GM18502 (cell line): ENCODE measurements around the gene NTN5.
"Not testable (repeated sequence)": the region's sequence is repeated elsewhere in the genome, so short reads cannot be mapped to it uniquely, and the experiment has no call there.

Source experiments
- ATAC-seq: cut with Tn5 transposase; IDR thresholded peaks from one replicate; pipeline ENCODE4 v1.9.1; 2021; ENCODE audit warnings: mild to moderate bottlenecking; ENCODE audit not compliant: unreplicated experiment, poor library complexity

Gene NTN5

DNA sequence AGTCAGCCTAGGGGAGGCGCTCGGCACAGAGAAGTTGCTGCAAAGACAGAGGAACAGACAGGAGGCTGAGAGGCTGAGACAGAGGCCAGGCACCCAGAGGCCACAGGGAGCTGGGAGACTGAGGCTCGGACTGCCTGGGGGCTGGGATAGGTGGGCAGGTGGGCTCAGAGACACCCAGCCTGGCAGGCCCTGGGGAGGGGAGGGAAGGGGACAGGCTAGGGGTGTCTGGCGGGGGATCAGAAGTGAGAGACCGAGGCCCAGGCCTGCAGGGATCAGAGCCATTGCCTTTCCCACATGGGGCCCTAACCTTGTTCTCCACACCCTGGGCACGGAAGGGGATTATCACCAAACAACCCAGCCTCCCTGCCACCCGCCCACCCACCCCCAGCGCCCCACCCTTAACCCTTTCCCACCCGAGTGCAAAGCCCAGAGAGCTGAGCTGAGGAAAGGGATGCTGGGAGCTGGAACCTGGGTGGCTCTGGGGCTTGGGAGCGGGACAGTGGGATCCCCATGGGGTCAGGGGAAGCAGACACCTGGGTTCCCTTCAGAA lies 1.3 kb downstream of the NTN5 start:
- no peak for ATAC-seq

- ATAC-seq: no peak
Observed at GRCh38 chr19:48670699-48671445, 1.9 kb downstream of the NTN5 start.

- ATAC-seq: no peak
Observed at GRCh38 chr19:48669903-48670668, 2.7 kb downstream of the NTN5 start.

DNA sequence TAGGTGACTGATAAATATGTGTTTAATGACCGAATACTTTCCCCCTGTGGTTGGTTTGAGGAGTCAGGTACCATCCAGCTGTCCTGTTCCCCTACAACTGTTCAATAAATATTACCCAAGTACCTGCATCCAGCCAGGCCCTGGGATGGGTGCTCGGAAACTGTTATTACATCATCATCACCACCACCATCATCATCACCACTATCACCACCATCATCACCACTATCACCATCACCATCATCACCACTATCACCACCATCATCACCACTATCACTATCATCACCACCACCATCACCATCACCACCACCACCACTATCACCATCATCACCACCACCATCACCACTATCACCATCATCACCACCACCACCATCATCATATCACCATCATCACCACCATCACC lies 4.1 kb downstream of the NTN5 start:
- ATAC-seq: no peak

- no peak for ATAC-seq
Observed at GRCh38 chr19:48668332-48668731, 4.5 kb downstream of the NTN5 start.

DNA sequence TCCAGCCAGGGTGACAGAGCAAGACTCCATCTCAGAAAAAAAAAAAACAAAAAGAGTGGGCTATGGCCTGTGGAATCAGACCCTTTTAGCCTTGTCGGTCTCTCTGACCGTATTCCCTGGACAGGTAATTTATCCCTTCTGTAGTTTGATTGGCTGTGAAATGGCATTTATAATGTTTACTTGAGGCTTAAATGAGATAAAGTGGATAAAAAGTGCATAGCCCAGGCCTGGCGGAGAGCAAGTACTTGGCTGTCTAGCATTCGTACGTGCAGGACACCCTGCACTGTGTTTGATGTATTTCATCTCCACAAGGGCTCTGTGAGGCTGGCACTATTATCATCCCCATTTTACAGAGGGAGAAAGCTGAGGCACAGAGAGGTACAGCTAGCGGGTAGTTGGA lies 7.0 kb downstream of the NTN5 start:
- ATAC-seq: no peak

DNA sequence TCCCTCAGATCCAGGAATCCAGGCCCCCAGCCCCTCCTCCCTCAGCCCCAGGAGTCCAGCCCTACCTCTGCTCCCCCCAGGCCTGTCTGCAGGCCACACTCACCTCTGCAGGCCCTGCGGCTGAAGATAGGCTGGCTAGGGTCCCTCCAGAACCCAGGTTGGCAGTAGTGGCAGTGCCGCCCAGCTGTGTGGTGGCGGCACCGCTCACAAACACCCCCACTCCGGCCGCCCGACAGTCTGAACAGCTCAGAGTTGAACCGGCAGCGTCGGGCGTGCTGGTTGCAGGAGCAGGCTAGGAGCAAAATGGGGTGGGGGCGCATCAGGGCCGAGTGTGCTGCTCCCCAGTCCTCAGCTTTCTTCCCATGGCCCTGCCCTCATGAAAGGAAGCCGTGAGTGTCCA lies 8.3 kb downstream of the NTN5 start:
- ATAC-seq: no peak

GRCh38 chr19:48663667-48664066 lies 9.2 kb downstream of the NTN5 start:
- no peak for ATAC-seq

DNA sequence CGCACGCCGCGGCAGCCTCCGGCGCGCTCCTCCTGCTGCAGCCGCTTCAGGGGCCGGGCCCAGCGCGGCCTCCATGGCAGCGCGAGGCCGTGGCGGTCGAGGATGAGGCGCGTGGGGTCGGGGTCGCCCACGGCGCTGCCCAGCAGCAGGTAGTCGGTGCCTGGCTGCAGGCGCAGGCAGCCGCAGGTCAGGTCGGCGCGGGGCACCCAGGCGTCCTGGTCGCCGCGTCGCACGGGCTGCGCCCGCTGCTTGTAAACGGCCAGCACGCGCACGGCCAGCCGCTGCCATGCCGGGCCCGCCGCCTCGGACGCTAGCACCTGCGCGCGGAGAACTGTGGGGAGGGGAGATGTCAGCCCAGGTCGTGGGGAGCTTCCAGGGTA lies 11.1 kb downstream of the NTN5 start:
- ATAC-seq: no peak

DNA sequence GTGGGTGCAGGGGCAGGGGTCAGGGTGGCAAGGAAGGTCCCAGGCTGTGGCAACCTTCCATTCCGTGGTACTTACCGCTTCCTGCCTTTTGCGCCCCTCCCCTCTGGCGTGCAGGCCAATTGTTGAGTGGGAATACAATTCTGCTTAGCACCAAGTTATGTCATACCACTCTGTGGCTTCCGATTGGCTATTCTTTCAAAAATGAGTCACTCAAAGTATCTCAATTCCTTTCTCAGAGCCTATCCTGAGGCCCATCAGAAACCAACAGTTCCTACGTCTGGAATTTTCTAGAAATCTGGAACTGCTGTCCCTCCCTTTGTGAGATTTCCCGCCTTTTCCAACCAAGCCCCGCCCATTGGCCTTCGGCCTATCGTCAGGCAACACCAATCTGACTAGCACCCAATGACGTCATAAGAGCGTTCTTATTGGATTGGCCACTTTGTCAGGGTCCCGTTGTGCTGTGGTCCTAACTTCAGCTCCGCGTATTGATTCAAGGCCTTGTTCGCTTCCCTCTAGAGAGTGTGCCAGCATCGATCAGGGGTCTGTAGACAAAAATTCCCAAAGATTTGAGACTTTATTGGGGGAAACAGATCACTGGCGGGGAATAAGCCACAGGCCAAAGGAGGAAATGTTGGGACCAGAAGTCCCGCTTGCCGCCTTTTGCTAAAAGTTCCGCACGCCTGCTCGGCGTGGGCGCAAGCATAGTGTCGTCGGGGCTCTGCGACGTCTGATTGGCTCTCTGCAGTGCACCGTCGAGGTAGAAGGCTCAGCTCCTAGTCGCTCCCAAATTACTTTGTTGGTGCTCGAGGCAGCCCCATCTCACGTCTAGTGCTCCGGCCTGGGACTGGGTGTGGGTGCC lies 11.7 kb downstream of the NTN5 start:
- peak; percentile 86 for ATAC-seq

DNA sequence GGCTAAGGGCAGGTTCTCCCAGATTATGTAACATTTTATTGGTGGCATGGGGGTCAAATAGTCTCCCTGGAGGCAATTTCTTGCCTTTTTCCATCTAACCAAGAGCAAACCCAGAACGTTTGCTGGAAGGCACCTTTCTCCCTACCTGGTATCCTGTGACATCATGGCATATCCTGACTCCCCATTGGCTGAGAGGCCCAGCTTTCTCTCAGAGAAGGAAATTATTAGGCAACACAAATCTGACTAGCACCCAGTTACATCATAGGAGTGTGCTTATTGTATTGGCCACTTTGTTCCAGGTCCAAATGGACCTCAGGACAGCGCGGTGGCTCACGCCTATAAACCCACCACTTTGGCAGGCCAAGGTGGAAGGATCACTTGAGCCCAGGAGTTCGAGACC lies 13.0 kb downstream of the NTN5 start:
- ATAC-seq: no peak

GRCh38 chr19:48658483-48658882 lies 14.3 kb downstream of the NTN5 start:
- ATAC-seq: no peak

GRCh38 chr19:48657828-48658227 lies 15.0 kb downstream of the NTN5 start:
- not testable (repeated sequence) for ATAC-seq

GRCh38 chr19:48656840-48657474 lies 15.9 kb downstream of the NTN5 start:
- no peak for ATAC-seq

- ATAC-seq: no peak
Observed at GRCh38 chr19:48654299-48655059, 18.3 kb downstream of the NTN5 start.

DNA sequence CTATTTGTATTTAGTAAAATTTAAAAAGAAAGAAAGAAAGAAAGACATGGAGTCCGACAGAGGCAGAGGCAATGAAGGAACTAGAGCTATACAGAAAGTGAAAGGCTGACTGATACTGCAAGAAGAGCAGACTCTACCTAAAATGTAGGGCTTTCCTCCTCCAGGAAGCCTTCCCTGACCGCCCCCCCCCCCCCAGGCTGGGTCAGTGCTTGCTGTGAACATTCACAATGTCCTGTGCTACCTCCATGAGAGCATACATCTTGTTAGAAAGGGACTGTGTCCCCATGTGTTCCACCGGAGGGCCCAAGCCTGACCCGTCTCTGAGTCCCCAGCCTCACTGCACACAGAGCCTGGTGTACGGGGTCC lies 21.2 kb downstream of the NTN5 start:
- no peak for ATAC-seq

GRCh38 chr19:48650974-48651682 lies 21.7 kb downstream of the NTN5 start:
- ATAC-seq: no peak

- ATAC-seq: no peak
Observed at GRCh38 chr19:48648134-48648533, 24.7 kb downstream of the NTN5 start.

DNA sequence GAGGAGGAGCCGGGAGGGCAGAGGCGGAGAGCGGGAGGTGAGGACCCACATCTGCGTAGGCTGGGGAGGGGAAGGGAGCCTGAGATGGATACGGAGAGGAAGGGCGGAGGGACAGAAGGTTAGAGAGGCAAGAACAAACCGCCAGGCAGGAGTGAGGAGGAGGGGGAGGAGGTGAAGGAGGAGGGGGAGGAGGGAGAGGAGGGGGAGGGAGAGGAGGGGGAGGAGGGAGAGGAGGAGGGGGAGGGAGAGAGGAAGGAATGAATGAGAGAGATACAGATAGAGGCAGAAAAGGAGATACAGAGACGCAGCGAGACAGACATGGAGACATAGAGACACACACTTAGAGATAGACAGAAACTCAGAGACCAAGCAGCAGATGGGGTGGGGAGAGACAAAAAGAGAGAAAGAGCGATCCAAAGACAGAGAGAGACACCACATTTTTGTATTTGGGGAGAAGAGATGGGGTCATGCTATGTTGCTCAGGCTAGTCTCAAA lies 26.0 kb downstream of the NTN5 start:
- ATAC-seq: no peak
